GM21825 (cell line): Measurements from ENCODE around the gene TMEM11.
A peak's percentile ranks its signal among the peaks of the same experiment; 100 is the strongest.

Experiments
- ATAC-seq: cut with Tn5 transposase; IDR thresholded peaks from one replicate; pipeline ENCODE4 v1.9.1; 2021; ENCODE audit warnings: mild to moderate bottlenecking, moderate library complexity; ENCODE audit not compliant: unreplicated experiment

The TMEM11 gene

DNA sequence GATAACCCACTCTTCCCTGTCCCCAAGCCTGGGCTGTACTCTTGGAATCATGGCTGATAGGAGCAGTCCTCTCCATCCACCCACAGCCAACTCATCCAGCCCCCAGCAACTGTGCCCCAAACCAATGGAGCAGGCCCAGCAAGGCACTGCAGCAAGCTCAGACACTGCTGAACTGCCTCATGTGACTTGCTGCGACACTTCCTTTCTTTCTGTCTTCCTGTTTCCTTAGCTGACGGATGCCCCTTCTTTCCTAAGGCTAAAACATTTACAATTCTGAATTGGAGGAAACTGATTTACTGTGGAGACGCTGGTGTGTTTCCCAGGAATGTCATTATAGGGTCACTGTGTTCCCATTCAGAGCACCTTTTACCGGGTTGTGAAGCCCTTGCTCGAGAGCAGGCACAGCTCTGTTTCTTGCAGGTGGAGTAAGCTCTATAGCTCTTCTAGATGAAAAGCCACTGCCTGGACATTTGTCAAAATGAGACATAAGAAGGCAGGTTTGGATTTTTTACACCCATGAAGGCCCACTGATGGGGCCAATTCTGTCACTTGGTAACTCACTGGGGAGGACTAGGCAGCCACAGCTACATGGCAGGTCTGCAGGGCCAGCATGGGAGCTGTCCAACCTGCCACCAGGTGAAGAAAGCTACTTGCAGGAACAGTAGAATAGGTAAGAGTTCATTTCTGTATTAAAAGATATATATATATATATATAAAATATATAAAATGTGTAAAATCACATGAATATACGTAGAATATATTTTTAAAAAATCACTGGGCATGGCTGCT lies 27.4 kb downstream of the TMEM11 start:
- no peak for ATAC-seq

DNA sequence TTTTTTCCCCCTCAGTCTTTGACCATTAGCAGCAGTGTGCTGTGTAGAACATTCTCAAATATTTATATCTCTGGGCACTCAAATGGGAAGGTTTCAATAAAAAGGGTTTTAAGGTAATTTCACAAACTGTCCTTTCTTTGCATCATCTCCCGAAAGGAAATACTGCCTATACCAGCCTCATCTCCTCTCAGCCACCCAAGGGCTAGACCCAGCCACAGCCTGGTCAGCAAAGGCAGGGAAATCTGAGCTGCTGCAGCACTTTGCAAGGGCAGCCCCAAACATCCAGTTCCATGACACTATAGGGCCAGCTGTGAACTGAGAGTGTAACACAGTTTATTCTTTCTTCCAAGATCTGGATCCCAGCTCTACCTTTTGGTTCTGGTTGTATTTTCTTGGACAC lies 28.9 kb downstream of the TMEM11 start:
- no peak for ATAC-seq

- ATAC-seq: no peak
Observed at GRCh38 chr17:21184570-21184969, 29.4 kb downstream of the TMEM11 start.

- ATAC-seq: no peak
Observed at GRCh38 chr17:21183468-21183867, 30.5 kb downstream of the TMEM11 start.

DNA sequence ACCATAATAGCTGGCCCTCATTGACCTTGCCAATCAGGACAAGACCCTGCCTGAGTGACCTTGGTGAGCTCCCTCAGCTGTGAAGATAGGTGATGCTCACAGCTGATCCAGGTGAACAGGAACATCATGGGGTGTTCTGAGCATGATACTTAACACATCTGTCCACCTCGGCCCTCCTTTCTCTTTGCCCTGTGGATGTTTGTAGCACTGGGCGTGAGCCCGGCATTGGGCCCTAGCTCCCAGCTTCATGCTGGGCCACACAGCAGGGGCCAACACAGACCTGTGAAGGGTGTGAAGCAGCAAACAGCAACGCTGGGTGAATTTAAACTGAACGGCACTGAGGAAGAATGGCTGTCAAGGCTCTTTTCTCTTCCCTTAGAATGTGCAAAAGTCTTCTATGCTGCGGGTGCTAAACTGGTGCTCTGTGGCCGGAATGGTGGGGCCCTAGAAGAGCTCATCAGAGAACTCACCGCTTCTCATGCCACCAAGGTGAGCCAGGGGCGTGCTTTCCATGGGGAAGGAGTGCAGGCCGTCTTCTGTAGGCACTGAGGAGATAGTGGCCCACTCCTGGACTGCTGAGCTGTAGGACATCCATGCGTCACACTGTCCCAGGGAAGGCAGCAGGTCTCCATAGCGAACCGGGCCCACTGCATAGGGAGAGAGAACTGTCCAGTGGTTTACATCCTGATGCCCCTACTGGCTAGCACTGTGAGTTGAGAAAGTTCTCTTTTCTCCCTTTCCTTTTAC lies 35.9 kb downstream of the TMEM11 start:
- no peak for ATAC-seq

GRCh38 chr17:21177401-21177800 lies 36.6 kb downstream of the TMEM11 start:
- no peak for ATAC-seq

- ATAC-seq: no peak
Observed at GRCh38 chr17:21176773-21177395, 37.1 kb downstream of the TMEM11 start.

DNA sequence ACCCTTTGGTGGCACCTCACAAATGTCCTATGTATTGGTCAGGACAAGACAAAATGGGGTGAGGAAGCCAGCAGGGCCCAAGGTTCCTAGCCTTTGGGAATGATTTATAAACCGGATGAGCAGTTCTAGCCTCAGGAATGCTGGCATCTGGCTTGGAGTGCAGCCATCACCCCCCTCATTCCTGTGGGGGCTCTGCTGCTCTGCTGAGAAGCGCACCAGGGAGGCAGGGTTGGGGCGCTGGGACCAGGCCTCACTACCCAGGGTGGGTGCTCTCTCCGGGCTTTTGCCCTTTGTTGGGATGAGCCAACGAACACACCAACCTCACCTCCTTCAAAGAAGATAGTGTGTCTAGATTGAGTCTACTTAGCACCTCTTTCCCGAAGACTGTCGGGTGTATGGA lies 39.2 kb downstream of the TMEM11 start:
- no peak for ATAC-seq

GRCh38 chr17:21174186-21174585 lies 39.8 kb downstream of the TMEM11 start:
- no peak for ATAC-seq

DNA sequence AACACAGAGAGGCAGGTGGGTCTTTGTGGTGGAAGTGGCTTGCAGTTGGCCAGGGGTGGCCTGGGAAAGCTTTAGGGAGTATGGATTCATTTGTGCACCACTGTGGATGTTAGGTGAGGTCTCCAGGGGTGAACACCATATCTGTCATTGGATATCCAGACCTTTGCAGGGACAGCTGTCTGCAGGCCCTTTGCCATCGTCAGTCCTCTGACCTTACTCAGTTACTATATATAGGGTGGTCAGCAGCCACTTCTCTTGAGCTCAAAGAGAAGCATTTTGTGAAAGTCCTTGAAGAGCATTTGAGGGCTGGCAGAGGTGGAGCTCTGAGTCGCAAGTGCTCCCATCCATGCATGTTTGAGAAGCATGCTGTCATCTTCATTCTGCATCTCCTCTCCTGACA lies 40.4 kb downstream of the TMEM11 start:
- ATAC-seq: no peak

GRCh38 chr17:21172846-21173245 lies 41.1 kb downstream of the TMEM11 start:
- ATAC-seq: no peak

GRCh38 chr17:21171970-21172510 lies 41.9 kb downstream of the TMEM11 start:
- no peak for ATAC-seq

GRCh38 chr17:21171309-21171922 lies 42.5 kb downstream of the TMEM11 start:
- ATAC-seq: peak; percentile 68

DNA sequence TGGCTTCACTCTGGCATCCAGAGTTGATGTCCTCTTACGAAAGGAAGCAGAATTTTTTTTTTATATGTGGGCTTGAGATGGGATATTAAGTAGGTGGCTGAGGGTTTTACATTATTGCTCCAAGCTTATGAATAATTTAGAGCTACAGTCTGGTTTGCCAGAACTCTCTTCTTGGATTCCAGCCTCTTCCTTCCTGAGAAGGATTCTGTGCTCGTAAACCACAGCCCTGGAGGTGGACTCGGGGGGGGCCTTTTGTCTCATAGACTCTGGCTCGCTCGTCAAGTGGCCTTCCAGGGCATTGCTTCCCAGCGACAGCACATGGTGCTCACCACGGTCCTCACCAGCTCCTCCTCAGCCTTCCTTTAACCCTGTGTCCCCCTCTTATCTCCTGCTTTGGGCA lies 43.2 kb downstream of the TMEM11 start:
- ATAC-seq: no peak

DNA sequence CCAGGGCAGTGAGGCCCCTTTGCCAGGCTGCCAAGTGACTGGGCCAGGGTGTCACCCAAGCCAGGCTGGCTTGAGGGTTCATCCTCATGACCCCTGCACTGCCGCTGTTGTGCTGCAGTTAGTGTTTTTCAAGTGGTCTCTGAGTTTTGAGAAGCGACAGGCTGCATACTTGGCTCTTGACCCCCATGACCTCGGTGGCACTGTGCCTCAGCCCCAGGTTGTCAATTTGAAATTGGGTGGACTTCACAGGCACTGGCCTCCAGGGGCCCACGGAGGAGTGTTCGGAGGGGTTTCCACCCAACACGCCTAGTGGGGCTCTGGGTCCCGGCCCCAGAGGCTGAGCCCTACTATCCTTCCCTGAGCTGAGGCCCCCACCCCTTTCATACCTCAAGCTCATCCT lies 44.5 kb downstream of the TMEM11 start:
- no peak for ATAC-seq

DNA sequence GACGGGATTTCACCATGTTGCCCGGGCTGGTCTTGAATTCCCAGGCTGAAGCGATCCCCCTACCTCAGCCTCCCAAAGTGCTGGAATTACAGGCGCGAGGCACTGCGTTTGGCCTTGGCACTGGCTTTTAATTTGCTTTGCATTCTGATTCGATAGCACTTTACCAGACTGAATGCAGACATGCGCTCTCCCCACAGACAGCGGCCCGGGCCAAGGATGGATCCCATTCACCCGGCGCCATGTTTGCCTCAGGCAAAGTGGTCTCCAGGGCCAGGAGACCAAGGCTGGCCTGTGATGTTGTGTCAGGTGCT lies 45.5 kb downstream of the TMEM11 start:
- ATAC-seq: no peak

DNA sequence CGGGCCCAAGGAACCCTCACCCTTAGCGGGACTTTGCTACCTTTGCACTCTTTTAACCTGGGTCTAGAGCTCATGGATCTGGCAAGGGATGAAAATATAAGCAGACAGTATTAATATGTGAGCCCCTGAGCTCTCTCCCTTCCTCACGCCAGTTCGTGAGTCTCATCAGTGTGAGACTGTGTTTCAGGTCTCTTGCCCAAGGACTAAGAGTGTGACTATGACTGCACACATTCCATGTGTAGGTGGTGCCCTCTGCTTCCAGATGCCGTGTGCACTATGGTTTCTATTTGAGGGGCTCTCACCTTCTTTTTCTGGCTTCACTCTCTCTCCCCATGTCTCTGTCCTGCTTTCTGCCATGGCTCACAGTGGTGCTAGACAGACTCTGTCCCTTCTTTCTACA lies 46.7 kb downstream of the TMEM11 start:
- no peak for ATAC-seq

DNA sequence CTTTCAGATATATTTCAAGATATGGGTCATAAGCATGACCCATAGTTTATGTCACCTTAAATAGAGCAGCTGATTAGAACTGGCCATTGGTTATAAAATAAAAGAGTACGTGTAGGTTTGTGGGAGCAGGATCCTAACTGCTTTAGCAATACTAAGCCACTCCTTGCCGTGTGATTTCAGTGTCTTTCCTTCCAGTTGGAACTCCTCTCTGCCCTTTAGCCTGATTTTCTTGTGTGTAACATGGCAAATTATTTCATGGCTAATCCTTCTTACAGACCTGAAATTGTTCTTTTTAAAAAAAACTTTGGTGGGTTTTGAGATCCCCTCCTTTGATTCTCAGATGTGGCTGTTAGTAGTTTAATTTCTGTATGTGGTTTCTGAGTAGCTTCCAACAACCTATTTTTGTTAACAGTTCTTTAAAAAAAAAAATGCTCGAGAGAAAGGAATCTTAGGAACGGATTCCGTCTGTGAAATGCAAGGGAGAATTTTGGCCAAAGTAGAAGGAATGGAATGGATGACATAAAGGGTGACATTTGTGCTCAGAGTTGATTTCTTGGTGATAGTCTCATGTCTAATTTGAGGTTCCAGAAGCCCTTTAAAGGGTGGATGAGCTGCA lies 47.3 kb downstream of the TMEM11 start:
- no peak for ATAC-seq

DNA sequence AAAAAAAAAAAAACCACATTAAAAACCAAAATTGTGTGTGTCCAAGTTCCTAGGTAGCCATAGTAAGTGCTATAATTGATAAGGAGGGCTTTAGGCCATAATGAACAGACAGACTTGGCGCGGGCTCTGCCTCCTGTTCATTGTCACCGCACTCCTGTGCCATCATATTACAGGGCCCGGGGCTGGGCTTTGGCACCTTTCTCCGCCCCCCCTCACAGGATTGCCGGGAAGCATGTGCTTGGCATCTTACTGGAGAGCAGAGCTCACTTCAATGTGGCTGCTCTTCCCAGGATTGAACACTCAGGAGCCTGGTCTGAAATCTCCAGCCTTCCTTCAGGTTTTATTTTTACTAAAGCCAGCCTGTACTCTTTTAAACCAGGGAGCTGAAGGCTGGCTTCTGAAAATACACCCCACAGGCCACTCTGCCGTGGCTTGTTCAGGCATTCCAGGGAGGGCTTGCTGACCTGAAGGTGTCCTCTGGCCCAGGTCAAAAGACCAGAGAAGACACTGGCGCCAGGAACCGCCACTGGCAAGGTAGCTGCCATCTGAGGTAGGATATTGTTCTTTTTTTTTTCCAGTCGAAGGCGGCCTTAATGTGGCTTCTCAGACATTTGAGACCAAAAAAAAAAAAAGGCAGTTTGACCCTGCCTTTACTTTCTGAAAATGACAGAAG lies 47.9 kb downstream of the TMEM11 start:
- no peak for ATAC-seq

GRCh38 chr17:21164620-21165019 lies 49.3 kb downstream of the TMEM11 start:
- no peak for ATAC-seq
